GM12878 (cell line): ENCODE measurements around the gene INHBC. TPM values are rescaled to one million over a fixed set of nuclear protein-coding genes. Genes with fewer than 3 reads are reported as not detected.
A peak's percentile ranks its signal among the peaks of the same experiment; 100 is the strongest.

ENCODE experiments used
- ATAC-seq: fragments of 200-7000 bp; cut with Tn5 transposase; 3 replicates; pipeline ENCODE4 v1.9.1; 2020; ENCODE audit warnings: mild to moderate bottlenecking, moderate library complexity
- BruUV-seq: library from RNA; stranded (reverse); fragments of 400-500 nt; replicated peaks from 2 replicates; lab custom pipeline; 2021; lab: Mats Ljungman, UMichigan
- CTCF ChIA-PET: fragments of 300-600 bp; sonication (Branson Sonifier 250); formaldehyde crosslinking; extraction: SDS; loops from one replicate; lab custom pipeline; 2021; ENCODE audit warnings: inconsistent platforms; lab: Yijun Ruan, JAX
- POLR2A ChIA-PET: fragments of 350-600 bp; formaldehyde crosslinking; extraction: SDS; loops from one replicate; lab custom pipeline; 2021; ENCODE audit warnings: inconsistent platforms; lab: Charles Lee
- RAD21 ChIA-PET: fragments of 300-600 bp; sonication (Branson Sonifier 250); formaldehyde crosslinking; loops from one replicate; lab custom pipeline; 2023; ENCODE audit warnings: antibody characterized with exemption; ENCODE audit not compliant: unreplicated experiment; lab: Charles Lee
- SMC1A ChIA-PET: fragments of 300-600 bp; sonication (Branson Sonifier 250); formaldehyde crosslinking; loops from one replicate; lab custom pipeline; 2023; ENCODE audit not compliant: unreplicated experiment, uncharacterized antibody; lab: Charles Lee
- DNase-seq: peaks from one replicate; pipeline ENCODE4 v3.0.0-alpha.2; 2011; ENCODE audit warnings: low read depth, low spot score
- FAIRE-seq: peaks from 3 replicates; lab custom pipeline; 2011; peaks lifted over from hg19 to GRCh38; lab: Jason Lieb, UNC
- H2AFZ ChIP-seq: 2 replicates; pipeline ENCODE4 v1.6.0; 2011; ENCODE audit warnings: low read depth, low read length, control low read depth; ENCODE audit not compliant: control insufficient read depth
- H3K27ac ChIP-seq: 2 replicates; pipeline ENCODE4 v1.5.1; 2011; ENCODE audit warnings: control low read depth; ENCODE audit not compliant: control insufficient read depth, insufficient read depth
- H3K27me3 ChIP-seq, 2 experiments: replicated peaks in 1 of 2; 2 replicates each; pipeline versions ENCODE4 v1.6.0 to v1.6.1; 2011; ENCODE audit warnings: low read length in 1 of 2; ENCODE audit not compliant: control insufficient read depth in 2 of 2, insufficient read depth in 2 of 2
- H3K36me3 ChIP-seq, 2 experiments: 2 replicates each; pipeline ENCODE4 v1.5.1; 2011; ENCODE audit warnings: low read length in 1 of 2; ENCODE audit not compliant: control insufficient read depth in 2 of 2, insufficient read depth in 2 of 2
- H3K4me1 ChIP-seq: 2 replicates; pipeline ENCODE4 v1.6.1; 2011; ENCODE audit warnings: mild to moderate bottlenecking, low read length, moderate library complexity, mixed read lengths; ENCODE audit not compliant: control insufficient read depth, insufficient read depth
- H3K4me2 ChIP-seq: 2 replicates; pipeline ENCODE4 v1.6.0; 2011; ENCODE audit warnings: control low read depth; ENCODE audit not compliant: control insufficient read depth, insufficient read depth
- H3K4me3 ChIP-seq: fragments of 200-600 bp; sonication (generic); 2 replicates; pipeline ENCODE4 v1.5.1; 2016
- H3K79me2 ChIP-seq: 2 replicates; pipeline ENCODE4 v1.6.0; 2011; ENCODE audit warnings: low read length; ENCODE audit not compliant: control insufficient read depth, insufficient read depth
- H3K9ac ChIP-seq: 2 replicates; pipeline ENCODE4 v1.8.0; 2011; ENCODE audit warnings: low read length, control low read depth, mixed read lengths; ENCODE audit not compliant: control insufficient read depth, insufficient read depth
- H3K9me3 ChIP-seq: replicated peaks from 3 replicates; pipeline ENCODE4 v1.5.1; 2011; ENCODE audit warnings: mild to moderate bottlenecking, low read length; ENCODE audit not compliant: control insufficient read depth, insufficient read depth
- H4K20me1 ChIP-seq: 2 replicates; pipeline ENCODE4 v1.6.0; 2011; ENCODE audit not compliant: control insufficient read depth, insufficient read depth
- ATF7 ChIP-seq: fragments of 450-650 bp; IDR thresholded peaks from 2 replicates; pipeline ENCODE4 v1.6.1; 2016; ENCODE audit warnings: low read depth, mild to moderate bottlenecking
- KLF5 ChIP-seq: fragments of 450-650 bp; IDR thresholded peaks from 2 replicates; pipeline ENCODE4 v1.6.1; 2014; ENCODE audit warnings: mild to moderate bottlenecking; ENCODE audit not compliant: partially characterized antibody
- POU2F2 ChIP-seq: IDR thresholded peaks from 3 replicates; pipeline ENCODE4 v1.6.1; 2011; ENCODE audit warnings: low read depth, mild to moderate bottlenecking, low read length, borderline replicate concordance
- ZBED1 ChIP-seq: IDR thresholded peaks from 2 replicates; pipeline ENCODE4 v1.6.1; 2016; ENCODE audit warnings: borderline replicate concordance
- WGBS: methylation state at CpG from one replicate; pipeline ENCODE4 v1.1.6; 2016; ENCODE audit warnings: low lambda C conversion rate; ENCODE audit not compliant: insufficient replicate concordance, insufficient coverage; ENCODE audit errors: missing lambda C conversion rate; 5-methylcytosine and 5-hydroxymethylcytosine counted together
- in situ Hi-C: fragments of 300-500 bp; cut with MboI; formaldehyde crosslinking; loops from 9 replicates; pipeline ENCODE4 v1.14.3; 2018; ENCODE audit warnings: mixed read lengths
- intact Hi-C: fragments of 100-400 bp; cut with micrococcal nuclease; formaldehyde crosslinking; loops from one replicate; pipeline ENCODE4 v1.14.2; 2022; ENCODE audit not compliant: unreplicated experiment
- polyA plus RNA-seq, 11 experiments: library from polyadenylated mRNA; depleted of rRNA in 4 of 11; unstranded in 6 of 11; stranded (reverse) in 5 of 11; fragments of >200 nt; fragmentation: Nextera tagmentation in 4 of 11; fragmentation: Illumina TruSeq in 1 of 11; extraction: Ambion mirVana in 4 of 11; extraction: Trizol in 1 of 11; gene quantifications; 1 replicate in 1 of 11; 2 replicates in 10 of 11; pipeline versions ENCODE4 v1.2.1 to v1.2.3, GENCODE V29; 2011 to 2016; ENCODE audit warnings: inconsistent platforms in 2 of 11, missing spikeins in 2 of 11, low read depth in 1 of 11
- total RNA-seq, 4 experiments: library from RNA; depleted of rRNA in 3 of 4; stranded (reverse); fragments of >200 nt in 3 of 4; fragmentation: Illumina TruSeq in 1 of 4; extraction: Trizol in 1 of 4; gene quantifications; 2 replicates each; pipeline versions ENCODE4 v1.2.1 to v1.2.3, GENCODE V29; 2013 to 2021
- TF ChIP-seq, protein P1 (sequence below): IDR thresholded peaks from 2 replicates; pipeline ENCODE4 v1.6.1; 2012; ENCODE audit warnings: improper control_type of control experiment, low read depth, low read length; ENCODE audit not compliant: insufficient replicate concordance
- TF ChIP-seq, protein P2 (sequence below): fragments of 450-650 bp; formaldehyde crosslinking; IDR thresholded peaks from 2 replicates; pipeline ENCODE4 v1.4.0; 2022; ENCODE audit warnings: mild to moderate bottlenecking, moderate library complexity

INHBC gene
- total and polyA plus RNA-seq, 10 of the 15 experiments (the other 5 are each of a cell fraction or from before 2014, with no cell fraction given): 0.04 to 0.22 (median 0.13) TPM; not detected in 5

DNA sequence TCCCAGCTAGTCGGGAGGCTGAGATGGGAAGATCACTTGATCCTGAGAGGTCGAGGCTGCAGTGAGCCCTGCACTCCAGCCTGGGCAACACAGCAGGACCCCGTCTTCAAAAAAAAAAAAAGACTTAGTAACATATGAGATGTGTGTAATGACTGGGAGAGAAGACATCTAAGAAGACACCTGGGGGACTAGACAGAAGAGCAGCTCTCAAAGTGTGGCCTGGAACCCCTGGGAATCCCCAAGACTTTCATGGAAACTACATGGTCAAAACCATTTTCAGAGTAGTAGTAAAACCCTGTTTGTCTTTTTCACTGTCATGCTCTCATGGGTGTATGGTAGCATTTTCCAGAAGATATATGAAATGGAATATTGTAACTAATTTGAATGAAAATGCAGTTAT is 49.0 kb upstream of the INHBC start:
- no peak overlapping the region for H3K9ac ChIP-seq
- no peaks in the 10 kb centered on the region for H3K79me2 ChIP-seq
- H2AFZ ChIP-seq: no peak overlapping the region
- no peaks in the 10 kb centered on the region for H3K9me3 ChIP-seq
- in situ Hi-C loops: no loop called here
- RAD21 ChIA-PET: no interaction called here
- no peak for DNase-seq
- no peak overlapping the region for H3K4me3 ChIP-seq
- BruUV-seq: no TSS peak
- no peak overlapping the region for H3K4me2 ChIP-seq
- H3K4me1 ChIP-seq: peaks cover 4% of the 10 kb centered on the region
- CTCF ChIA-PET: interaction anchor here (1.0 to 2.2 kb wide), 4 partner anchors 22 to 124 kb away, joined by 3 to 9 read pairs (median 4); partner anchors contain the start of gene INHBE
- SMC1A ChIA-PET: no interaction called here
- intact Hi-C loops: no loop called here
- H3K27ac ChIP-seq: no peak overlapping the region
- H3K36me3 ChIP-seq: no peaks in the 10 kb centered on the region; a peak in 2 of 4 replicates
- peak; percentile 47 for ATAC-seq
- WGBS: 76% methylated on average over 3 of the region's 3 CpGs
- FAIRE-seq: no peak
- POLR2A ChIA-PET: interaction anchor here (1.0 to 1.6 kb wide), 2 partner anchors 13 to 44 kb away, joined by 3 read pairs; no protein-coding TSS in a partner anchor
- no peaks in the 10 kb centered on the region for H3K27me3 ChIP-seq
- TF ChIP-seq, protein P1, sequence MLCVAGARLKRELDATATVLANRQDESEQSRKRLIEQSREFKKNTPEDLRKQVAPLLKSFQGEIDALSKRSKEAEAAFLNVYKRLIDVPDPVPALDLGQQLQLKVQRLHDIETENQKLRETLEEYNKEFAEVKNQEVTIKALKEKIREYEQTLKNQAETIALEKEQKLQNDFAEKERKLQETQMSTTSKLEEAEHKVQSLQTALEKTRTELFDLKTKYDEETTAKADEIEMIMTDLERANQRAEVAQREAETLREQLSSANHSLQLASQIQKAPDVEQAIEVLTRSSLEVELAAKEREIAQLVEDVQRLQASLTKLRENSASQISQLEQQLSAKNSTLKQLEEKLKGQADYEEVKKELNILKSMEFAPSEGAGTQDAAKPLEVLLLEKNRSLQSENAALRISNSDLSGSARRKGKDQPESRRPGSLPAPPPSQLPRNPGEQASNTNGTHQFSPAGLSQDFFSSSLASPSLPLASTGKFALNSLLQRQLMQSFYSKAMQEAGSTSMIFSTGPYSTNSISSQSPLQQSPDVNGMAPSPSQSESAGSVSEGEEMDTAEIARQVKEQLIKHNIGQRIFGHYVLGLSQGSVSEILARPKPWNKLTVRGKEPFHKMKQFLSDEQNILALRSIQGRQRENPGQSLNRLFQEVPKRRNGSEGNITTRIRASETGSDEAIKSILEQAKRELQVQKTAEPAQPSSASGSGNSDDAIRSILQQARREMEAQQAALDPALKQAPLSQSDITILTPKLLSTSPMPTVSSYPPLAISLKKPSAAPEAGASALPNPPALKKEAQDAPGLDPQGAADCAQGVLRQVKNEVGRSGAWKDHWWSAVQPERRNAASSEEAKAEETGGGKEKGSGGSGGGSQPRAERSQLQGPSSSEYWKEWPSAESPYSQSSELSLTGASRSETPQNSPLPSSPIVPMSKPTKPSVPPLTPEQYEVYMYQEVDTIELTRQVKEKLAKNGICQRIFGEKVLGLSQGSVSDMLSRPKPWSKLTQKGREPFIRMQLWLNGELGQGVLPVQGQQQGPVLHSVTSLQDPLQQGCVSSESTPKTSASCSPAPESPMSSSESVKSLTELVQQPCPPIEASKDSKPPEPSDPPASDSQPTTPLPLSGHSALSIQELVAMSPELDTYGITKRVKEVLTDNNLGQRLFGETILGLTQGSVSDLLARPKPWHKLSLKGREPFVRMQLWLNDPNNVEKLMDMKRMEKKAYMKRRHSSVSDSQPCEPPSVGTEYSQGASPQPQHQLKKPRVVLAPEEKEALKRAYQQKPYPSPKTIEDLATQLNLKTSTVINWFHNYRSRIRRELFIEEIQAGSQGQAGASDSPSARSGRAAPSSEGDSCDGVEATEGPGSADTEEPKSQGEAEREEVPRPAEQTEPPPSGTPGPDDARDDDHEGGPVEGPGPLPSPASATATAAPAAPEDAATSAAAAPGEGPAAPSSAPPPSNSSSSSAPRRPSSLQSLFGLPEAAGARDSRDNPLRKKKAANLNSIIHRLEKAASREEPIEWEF: no peak
- TF ChIP-seq ZBED1: no peak
- TF ChIP-seq KLF5: no peak
- TF ChIP-seq ATF7: no peak
- TF ChIP-seq POU2F2: no peak
- TF ChIP-seq, protein P2, sequence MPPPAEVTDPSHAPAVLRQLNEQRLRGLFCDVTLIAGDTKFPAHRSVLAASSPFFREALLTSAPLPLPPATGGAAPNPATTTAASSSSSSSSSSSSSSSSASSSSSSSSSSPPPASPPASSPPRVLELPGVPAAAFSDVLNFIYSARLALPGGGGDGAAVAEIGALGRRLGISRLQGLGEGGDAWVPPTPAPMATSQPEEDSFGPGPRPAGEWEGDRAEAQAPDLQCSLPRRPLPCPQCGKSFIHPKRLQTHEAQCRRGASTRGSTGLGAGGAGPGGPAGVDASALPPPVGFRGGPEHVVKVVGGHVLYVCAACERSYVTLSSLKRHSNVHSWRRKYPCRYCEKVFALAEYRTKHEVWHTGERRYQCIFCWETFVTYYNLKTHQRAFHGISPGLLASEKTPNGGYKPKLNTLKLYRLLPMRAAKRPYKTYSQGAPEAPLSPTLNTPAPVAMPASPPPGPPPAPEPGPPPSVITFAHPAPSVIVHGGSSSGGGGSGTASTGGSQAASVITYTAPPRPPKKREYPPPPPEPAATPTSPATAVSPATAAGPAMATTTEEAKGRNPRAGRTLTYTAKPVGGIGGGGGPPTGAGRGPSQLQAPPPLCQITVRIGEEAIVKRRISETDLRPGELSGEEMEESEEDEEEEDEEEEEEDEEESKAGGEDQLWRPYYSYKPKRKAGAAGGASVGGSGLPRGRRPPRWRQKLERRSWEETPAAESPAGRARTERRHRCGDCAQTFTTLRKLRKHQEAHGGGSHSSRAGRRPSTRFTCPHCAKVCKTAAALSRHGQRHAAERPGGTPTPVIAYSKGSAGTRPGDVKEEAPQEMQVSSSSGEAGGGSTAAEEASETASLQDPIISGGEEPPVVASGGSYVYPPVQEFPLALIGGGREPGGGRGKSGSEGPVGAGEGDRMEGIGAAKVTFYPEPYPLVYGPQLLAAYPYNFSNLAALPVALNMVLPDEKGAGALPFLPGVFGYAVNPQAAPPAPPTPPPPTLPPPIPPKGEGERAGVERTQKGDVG (CRISPR knock-in tag): no peak
- H4K20me1 ChIP-seq: no peaks in the 10 kb centered on the region
